GM18868 (cell line): ENCODE data around the gene MKRN1.
A peak's percentile ranks its signal among the peaks of the same experiment; 100 is the strongest.
"Not testable (repeated sequence)": the region's sequence is repeated elsewhere in the genome, so short reads cannot be mapped to it uniquely, and the experiment has no call there.

Source experiments
- ATAC-seq: cut with Tn5 transposase; IDR thresholded peaks from one replicate; pipeline ENCODE4 v1.9.1; 2021; ENCODE audit warnings: mild to moderate bottlenecking, moderate library complexity; ENCODE audit not compliant: unreplicated experiment

The MKRN1 gene, protein sequence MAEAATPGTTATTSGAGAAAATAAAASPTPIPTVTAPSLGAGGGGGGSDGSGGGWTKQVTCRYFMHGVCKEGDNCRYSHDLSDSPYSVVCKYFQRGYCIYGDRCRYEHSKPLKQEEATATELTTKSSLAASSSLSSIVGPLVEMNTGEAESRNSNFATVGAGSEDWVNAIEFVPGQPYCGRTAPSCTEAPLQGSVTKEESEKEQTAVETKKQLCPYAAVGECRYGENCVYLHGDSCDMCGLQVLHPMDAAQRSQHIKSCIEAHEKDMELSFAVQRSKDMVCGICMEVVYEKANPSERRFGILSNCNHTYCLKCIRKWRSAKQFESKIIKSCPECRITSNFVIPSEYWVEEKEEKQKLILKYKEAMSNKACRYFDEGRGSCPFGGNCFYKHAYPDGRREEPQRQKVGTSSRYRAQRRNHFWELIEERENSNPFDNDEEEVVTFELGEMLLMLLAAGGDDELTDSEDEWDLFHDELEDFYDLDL

DNA sequence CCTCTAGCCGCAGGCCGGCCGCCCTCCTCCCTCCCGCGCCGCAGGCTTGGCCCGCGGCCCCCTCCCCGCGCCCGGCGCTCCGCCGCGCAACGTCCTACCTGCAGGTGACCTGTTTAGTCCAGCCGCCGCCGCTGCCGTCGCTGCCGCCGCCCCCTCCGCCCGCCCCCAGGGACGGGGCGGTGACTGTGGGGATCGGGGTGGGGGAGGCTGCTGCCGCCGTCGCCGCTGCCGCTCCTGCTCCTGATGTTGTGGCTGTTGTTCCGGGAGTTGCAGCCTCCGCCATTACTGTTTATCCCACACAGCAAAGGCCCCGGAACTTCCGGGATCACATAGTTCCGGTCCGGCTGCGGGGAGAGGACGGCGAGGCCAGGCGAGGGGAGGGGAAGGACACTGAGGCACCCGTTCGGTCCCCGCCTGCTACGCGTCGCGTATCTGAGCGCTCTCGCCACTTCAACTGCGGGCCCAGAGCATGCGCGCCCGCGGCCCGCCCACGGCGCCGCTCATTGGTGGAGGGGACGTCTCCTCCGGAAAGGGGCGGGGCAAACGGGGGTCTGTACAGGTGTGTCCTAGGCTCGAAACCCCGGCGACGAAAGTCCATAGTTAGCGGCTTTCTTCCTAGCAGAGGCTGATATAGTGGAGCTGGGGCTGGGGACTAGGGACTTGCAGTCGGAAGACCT is at the start of gene MKRN1:
Gene MKRN1, minus strand, starts transcription at position 444 of the 677 bp plus-strand sequence. Its CDS starts 161 bp downstream, at position 283.
- peak; percentile 94 for ATAC-seq

DNA sequence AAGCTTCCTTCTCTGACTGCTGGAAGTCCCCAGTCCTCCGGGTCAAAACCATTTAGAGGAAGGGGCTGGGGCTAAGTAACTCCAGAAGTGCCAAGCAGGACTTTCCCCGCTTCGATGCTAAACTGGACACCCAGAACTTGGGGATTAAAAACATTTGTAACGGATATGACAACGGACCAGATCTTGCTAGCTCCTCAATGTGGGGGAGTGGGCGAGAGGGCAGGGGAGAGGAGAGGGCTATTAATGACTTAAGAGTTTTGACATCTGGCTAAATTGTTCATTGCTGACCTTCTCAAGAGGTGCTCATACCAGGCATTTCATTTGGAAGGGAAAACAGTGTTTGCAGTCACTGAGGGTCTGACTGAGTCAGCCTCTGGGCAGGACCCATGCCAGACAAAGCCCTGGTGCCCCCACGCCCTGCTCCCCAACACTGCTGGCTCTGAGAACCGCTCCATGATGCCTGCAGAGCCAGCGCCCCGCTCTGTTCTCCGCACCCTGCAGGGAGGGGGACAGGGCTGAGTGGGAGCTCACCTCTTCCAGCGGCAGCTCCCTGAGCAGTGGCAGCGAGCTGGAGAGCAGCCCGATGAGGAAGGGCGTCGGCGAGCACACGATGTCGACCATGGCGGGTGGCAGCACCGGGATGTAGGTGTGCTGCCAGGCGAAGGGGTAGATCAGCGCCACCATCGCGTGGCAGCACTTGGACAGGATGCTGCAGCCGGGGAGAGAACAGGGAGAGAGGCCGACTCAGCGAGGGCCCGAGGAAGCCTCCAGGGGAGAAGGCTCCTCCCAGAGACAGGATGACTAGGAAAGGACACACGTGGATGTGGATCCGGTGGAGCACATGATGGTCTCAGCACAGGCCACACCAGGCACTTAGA is 47.7 kb upstream of the MKRN1 start:
- no peak for ATAC-seq

DNA sequence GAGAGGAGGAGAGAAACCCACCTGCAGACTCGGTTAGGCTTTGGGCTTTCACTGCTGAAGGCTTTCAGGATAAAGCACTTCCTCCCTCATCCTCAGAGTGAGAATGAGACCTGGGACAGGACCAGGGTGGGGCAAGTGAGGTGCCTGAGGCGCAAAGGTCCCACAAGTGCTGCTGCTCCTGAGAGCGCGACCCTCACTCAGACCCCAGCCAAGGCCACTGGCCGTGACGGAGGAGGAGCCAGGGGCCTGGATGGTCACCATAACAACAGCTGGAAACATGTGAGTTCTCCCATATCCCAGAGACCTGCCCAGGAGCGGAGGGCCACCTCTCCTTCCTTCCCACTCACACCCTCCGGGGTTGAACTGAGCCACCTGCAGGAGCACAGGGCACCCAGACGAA is 46.9 kb upstream of the MKRN1 start:
- ATAC-seq: no peak

DNA sequence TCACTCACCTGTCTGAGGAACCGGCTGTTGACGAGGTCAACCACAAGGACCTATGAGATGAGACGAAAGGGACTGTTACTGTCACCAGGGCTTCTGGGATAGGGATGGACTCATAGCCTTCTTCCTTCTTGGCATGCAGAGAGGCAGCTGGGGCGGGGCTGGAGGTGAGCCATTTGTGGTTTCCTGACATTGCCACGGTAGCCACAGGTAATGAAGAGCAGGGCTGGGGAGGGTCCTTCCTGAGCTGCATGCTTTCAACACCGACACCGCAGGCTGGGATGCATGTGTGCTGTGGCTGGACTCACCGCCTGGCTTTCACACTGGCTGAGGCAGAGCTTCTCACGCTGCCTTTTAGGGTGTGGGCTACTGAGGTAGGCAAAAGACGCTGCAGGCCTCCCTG is 46.4 kb upstream of the MKRN1 start:
- no peak for ATAC-seq

- no peak for ATAC-seq
Observed at GRCh38 chr7:140521421-140521820, 42.1 kb upstream of the MKRN1 start.

GRCh38 chr7:140519007-140519399 is 39.7 kb upstream of the MKRN1 start:
- no peak for ATAC-seq

DNA sequence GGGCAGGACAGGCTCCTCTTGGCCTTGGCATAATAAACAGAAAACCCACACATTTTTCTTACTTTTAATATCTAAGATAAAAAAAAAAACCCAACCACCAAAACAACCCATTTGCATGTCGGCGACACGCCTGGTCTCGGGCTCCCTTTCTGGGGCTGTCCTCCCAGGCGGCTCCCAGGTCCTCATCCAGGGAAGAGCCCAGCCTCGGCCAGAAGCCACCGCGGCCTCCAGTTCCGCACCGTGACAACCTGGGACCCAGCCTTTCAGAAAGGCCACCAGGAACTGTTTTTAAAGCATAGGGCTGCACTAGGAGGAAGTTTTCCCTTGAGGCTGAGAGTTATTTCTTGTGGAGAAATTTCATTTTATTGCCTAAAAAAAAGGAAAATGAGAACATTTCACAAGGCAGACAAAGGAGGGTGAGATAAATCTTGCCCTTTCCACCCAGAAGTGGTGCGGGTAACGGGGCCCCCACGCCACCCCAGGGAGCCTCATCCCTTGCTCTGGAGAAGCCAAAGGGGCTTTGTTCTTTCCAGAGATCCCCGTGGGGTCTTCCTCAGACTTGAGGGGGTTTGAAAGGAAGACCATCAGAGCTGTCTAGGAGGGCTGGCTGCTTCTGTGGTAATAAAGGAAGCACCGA is 39.2 kb upstream of the MKRN1 start:
- no peak for ATAC-seq

DNA sequence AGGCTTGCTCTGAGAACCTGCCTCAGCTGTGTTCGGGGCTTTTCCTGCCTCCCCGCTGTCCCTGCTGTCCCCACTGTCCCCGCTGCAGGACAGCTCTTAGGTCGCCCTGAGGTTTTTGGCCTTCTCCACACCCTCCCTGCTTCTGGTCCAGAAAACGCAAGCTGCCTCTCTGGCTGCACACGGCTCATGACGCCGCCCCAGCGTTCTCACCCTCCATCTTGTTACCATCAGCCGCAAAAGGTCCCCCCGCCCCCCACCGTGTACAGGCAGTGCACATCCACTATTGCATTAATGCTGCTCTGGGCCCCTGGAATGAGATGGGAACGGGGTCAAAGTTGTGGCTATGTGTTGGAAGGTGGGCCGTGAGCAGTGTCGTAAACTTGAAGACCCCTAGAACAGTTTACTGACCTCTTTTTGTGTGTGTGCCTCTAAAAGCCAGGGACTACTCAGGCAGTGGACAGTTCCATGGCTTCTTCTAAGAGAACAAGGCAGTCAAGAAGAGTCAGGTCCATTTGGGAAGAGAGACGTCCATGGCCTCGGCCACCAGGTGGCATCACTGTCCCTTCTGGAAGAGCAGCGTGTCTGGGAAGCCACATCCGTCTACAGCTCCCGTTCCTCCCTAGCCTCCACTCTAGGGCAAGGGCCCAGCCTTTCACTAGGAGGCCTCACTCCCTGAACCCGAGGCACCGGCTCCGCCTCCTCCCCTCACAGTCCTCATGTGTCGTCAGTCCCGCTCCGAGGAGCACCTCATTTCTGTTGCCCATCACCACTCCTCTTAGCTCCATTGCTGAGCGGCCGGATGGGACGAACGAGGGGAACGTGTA is 38.5 kb upstream of the MKRN1 start:
- peak; percentile 53 for ATAC-seq

GRCh38 chr7:140512317-140513000 is 33.2 kb upstream of the MKRN1 start:
- no peak for ATAC-seq

GRCh38 chr7:140509789-140510188 is 30.5 kb upstream of the MKRN1 start:
- ATAC-seq: no peak

DNA sequence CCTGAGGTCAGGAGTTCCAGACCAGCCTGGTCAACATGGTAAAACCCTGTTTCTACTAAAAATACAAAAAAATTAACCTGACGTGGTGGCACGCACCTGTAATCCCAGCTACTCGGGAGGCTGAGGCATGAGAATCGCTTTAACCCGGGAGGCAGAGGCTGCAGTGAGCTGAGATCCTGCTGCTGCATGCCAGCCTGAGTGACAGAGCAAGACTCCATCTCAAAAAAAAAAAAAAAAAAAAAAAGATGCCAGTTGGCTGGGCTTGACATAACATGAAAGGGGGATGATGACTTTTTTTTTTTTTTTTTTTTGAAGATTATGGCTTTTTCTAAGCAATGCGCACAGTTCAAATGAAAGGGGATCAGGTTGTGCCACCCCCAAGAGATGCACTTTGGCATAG is 28.3 kb upstream of the MKRN1 start:
- ATAC-seq: not testable (repeated sequence)

GRCh38 chr7:140506788-140507464 is 27.6 kb upstream of the MKRN1 start:
- ATAC-seq: peak; percentile 67

DNA sequence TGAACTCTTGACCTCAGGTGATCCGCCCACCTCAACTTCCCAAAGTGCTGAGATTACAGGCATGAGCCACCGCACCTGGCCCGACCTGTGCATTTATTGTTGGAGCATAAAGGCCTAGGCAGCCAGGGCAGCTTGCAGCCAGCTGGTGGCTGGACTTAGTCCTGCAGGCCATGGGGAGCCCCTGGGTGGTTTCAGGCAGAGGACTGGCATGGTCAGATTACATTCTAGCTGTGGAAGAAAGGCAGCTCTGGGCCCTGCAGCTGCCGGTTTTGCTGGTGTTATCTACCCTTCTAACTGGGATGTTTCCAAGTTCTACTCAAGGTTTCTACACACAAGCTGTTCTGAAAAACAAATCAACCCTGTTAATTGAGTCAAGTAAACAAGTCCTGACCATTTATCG is 22.7 kb upstream of the MKRN1 start:
- ATAC-seq: no peak

- ATAC-seq: not testable (repeated sequence)
Observed at GRCh38 chr7:140497807-140498206, 18.5 kb upstream of the MKRN1 start.

- ATAC-seq: no peak
Observed at GRCh38 chr7:140497241-140497769, 18.0 kb upstream of the MKRN1 start.

- no peak for ATAC-seq
Observed at GRCh38 chr7:140495514-140496097, 16.3 kb upstream of the MKRN1 start.

- no peak for ATAC-seq
Observed at GRCh38 chr7:140494867-140495266, 15.6 kb upstream of the MKRN1 start.

GRCh38 chr7:140489026-140489359 is 9.7 kb upstream of the MKRN1 start:
- ATAC-seq: no peak
